HG03135 (cell line): Measurements from ENCODE around the gene SORCS2.

Experiments used
- ATAC-seq: cut with Tn5 transposase; IDR thresholded peaks from one replicate; pipeline ENCODE4 v1.9.1; 2021; ENCODE audit warnings: mild to moderate bottlenecking, moderate library complexity; ENCODE audit not compliant: unreplicated experiment

SORCS2 gene

DNA sequence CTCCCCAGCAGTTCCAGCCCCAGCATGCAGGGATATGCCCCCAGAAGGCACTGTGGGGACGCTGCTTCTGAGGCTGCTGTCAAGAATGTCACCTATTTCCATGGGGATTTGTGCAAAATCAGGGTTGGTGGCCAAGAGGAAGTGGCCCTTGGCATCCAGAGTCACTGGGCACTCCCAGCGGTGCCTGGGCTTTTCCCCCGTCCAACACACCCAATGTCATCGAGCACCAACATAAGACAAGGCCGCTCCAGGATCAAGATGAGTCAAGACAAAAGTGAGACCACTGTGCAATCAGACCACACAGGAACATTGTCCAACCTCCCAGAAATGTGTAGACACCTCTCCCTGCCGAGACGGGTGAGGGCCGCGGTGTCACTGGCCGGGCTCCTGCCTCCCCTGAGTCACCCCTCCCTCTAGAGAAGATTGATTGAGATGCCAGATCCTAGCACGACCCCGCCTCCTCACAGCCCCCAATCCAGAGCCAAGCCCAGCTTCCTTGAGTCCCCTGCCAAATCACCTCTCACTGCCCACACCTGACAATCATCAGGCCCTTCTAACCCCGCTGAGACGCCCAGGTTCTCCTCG, 553.1 kb downstream of the SORCS2 start:
- ATAC-seq: no peak

DNA sequence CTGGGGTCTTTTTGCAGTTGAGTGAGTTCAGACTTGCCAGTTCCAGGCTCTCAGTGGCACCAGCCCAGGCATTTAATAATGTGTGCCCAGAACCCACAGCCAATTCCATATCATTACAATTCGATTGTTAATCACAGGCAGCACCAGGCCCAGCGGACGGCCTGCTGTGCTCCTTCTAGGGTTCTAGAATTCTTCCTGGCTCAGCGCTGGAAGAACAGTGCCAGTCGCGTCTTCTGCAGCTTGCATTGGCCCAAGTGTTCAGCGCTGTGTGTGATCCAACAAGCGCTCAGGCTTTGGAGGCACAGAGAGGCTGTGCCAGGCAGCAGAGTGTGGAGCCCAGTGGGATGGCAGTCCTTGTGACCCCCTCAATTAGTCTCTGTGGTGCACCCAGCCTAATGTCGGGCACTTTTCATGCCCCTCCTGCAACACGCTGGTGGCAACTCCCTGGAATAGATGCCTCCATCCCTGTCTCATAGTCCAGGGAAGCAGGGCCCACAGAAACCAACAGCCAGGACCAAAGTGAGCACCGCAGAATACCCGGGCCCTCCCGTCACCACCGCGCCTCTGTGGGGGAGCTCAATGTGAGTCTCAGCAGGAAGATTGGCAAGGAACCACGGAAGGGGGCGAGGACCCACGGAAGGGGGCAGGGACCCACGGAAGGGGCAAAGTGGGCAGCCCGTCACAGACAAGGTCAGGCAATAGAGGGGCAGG, 554.2 kb downstream of the SORCS2 start:
- no peak for ATAC-seq

DNA sequence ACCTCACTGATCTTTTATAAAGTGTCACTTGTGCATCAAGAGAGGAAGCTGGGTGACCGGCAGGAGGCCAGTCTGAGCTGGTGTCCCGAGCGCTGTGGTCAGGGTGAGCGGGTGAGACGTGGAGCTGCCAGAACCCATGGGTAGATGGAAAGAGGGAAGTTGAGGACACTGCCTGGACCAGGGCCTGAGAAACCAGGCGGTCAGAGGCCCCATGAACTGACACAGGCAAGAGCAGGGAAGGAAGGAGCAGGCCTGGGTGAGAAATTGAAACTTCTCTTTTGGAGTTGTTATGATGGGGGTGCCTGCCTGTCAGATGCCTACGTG, 554.7 kb downstream of the SORCS2 start:
- no peak for ATAC-seq

DNA sequence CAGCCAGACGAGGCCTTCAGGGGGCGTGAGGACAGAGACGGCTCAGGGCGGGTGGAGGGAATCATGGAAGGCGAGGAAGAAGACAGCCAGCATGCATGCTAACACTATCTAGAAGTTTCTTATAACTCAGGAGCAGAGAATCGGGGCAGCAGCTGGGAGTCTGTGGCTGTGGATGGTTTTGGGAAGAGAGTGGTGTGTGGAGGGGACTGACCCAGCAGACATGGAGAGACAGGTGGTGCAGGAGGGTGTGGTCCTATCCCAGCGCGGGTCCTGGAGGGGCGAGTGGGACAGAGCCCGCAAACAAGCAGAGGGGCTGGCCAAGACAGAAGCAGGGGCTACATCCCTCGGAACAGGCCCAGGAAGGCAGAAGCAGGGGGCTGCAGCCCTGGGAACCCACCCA, 555.2 kb downstream of the SORCS2 start:
- ATAC-seq: no peak

DNA sequence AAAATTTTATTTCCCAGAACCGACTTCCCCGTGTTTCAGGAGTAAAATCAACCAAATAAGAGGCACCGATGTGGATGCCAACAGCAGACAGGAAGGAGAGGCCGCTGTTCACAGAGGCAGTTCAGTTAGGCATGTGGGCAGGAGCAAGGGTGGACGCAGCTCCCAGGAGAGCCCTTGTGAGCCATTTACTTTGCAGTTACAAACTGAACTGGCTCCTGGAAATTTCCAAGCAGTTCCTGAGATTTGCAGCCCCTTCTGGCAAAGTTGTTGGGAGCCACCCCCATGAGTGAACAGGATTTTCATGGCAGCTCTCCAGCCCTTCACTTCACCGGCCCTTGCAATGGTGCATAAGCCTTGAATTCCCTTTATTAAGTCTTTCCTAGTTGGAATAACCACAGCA, 558.2 kb downstream of the SORCS2 start:
- ATAC-seq: no peak

DNA sequence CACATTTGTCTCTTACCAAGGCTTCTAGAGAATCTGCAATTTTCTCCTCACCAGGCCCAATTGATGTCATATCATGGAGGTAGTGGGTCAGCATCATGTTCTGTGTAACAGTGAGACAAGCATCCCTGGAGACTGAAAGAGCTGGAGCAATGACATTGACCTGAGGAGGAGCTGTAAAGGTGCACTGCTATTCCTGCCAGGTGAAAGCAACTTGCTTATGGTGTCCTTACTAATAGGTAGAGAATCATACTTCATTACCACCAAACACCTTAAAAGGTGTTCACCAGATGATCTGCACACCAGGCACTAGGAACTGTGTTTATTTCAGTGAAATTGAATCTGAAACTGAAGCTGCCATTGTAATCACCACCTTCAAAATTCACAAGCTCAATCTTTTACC, 558.6 kb downstream of the SORCS2 start:
- ATAC-seq: no peak

DNA sequence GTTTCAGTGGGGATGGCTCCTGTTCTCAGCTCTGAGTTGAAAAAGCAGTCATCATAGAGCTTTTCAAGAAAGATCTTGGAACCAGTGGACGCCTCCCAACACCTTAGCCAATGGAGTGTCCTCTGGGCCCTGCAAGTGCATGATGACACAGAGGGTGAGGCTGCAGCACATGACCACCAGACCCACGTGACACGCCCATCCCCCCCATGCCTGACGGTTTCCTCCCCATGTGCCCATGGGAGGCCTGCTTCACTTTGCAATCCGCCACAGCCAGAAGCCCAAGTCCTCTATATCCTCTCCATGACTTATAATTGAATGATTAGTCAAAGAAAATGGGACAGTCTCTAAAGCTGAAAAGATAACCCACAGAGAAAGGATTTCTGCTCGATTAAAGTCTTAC, 560.3 kb downstream of the SORCS2 start:
- no peak for ATAC-seq

DNA sequence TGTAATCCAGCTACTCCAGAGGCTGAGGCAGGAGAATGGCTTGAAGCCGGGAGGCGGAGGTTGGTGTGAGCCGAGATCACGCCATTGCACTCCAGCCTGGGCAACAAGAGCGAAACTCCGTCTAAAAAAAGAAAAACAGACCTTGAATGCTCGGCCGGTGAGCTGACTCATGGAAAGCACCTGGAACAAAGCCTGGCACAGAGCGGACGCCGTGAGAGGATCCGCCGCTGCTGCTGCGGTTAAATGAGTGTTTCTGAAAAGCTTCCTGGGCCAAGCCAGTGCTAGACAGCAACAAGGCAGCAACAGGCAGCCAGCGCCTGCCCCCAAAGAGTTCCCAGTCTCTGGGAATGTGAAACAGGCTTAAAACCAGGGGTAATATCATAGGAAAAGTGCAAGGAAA, 560.9 kb downstream of the SORCS2 start:
- ATAC-seq: no peak

DNA sequence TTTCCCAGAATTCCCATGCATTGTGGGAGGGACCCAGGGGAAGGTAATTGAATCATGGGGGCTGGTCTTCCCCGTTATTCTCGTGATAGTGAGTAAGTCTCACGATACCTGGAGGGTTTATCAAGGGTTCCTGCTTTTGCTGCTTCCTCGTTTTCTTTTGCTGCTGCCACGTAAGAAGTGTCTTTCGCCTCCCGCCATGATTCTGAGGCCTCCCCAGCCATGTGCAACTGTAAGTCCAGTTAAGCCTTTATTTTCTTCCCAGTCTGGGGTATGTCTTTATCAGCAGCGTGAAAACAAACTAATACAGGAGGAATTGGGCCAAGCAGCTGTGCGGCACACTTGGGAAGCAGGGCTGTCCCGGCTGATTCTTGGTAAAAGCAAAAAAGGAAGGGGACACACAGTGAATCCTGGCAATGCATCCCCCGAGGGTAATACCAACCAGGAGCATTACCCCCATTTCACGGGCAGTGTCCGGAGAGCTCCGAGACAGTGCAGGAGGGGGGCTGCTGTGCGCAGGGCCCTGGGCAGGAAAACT, 561.7 kb downstream of the SORCS2 start:
- ATAC-seq: no peak

DNA sequence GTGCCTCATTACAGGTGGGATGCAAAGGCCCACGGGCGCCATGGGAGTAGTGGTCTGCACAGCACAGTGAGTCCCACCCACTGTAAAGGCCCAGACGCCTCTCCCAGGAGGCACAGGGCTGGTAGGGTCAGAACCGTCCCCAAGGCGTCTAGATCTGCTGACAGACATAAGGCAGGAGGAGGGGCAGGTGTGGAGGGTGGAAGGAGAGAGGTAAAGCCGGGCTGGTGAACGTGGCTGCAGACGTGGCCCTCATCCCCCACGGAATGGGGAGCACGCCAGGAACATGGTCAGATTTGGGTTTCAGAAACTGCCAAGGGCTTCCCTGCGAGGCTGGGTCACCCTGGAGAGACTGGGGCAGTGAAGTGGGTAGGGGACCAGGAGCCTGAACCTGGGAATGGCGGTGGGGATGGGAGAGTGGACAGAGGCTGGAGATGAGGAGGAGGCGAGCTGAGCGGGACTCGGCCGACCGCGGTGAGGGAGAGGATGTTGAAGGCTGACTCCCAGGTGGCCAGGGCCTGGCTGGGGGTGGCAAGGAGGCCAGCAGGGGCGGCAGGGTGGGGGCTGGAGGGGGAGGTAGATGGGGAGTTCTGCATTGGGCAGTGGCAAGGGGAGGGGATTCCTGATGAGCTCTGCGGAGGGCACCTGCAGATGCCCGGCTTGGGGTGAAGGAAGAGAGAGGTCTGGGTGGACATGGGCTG, 562.4 kb downstream of the SORCS2 start:
- no peak for ATAC-seq

DNA sequence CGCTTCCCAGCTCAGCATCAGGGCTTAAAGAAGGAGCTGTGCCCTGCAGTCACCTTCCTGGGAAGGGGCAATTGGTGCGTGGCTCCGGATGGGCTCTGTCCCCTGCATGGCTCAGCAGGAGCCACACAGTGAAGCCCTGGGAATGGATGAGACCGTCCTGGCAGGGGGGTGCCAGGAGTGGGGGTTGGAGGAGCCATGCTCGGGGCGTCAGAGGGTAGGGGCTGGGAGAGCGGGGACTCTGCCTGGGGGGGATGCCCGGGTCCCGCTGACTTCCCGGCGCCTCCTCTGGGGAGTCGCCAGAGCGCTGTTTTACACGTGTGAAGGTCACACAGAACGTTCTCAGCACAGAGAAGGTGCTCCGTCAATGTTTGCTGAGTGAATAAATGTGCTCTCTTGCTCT, 563.2 kb downstream of the SORCS2 start:
- ATAC-seq: no peak

DNA sequence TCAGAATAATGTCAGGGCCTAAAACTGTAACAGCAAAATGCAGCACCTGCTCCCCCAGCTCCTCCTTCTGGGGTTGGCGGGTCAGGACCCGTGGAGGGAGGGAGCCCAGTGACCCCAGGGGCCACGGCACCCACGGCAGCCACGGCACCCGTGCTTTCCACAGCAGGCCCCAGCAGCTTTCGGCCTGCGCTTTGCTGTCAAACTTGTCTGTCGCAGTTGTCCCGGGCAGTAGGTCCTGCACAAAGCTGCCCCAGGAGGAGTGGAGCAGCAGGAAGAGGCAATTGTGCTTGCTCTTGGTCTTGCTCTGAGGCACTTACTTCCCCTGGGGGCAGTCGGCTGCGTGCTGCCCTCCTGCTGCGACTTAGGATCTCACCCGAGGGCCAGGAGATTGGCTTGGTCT, 563.7 kb downstream of the SORCS2 start:
- no peak for ATAC-seq

DNA sequence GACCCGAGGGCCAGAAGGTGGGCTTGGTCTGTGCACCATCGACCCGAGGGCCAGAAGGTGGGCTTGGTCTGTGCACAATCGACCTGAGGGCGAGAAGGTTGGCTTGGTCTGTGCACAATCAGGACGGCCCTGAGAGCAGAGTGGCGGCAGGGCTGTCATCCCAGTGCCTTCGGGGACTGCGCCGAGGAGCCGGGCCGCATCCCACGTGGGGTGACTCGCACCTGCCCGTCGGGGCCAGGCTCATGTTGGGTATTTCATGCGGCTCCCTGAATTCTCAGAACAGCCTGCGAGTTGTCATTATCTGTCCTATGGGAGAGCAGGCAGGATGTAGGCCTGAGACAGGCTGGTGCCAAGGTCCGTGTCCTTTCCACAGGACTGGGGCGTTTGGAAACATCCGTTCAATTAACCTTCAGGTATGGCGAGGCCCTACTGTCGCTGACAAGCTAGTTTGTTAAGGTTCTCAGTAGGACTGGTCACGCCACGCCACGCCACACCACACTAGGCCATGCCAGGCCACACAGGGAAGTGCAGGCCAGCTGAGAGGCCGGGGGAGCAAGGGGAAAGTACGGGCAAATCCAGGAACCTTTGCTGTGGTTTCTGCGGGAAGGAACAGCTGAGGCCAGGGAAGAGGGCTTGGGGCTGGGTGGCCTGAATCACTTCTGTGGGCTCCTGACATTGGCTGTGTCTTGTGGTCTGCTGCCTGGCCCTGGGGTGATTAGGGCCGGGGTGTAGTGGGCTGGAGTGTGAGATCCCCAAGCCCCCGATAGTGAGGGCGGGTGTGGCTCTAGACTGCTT, 564.4 kb downstream of the SORCS2 start:
- no peak for ATAC-seq

DNA sequence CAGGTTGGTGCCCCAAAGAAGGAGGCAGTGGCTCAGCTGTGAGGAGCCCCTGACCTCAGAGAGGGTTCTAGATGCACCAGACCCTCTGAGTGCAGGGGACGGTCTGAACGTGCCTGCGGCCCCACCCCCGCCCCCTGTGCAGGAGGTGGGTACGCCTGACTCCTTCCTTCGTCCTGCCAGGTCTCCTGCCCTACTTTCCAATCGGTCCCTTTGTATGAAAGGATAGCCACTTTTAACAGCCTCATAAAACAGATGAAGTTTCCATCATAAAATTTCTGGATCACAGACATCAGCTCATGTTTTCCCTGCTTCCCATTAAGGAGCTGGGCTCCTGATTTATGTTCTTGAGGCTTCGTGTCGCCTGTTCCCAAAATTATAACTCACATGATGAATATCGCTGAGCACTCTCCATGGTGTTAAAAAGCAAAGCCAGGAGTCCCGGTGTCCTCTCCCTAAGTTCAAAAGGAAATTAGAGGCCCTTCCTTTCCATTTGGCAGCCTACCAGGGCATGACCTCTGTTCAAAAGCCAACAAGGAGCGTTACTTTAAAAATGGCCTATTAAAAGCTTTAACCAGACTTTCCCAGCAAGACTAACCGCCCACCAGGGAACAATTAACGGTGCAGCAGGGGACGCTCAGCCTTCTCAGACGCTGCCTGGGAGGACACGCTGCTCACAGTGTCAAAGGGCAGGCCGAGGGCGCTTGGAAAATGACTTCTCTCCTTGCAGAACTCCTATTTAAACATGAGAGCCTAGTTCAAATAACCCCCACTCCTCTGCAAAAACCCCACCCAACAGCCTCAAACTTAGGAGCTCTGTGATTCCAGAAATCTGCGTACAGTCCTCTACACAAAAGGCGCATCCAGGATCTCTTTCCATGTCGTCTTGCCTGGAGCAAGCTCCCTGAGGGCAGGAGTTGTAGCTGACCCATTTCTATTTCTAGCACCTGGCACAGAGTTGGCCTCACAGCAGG, 565.4 kb downstream of the SORCS2 start:
- no peak for ATAC-seq

DNA sequence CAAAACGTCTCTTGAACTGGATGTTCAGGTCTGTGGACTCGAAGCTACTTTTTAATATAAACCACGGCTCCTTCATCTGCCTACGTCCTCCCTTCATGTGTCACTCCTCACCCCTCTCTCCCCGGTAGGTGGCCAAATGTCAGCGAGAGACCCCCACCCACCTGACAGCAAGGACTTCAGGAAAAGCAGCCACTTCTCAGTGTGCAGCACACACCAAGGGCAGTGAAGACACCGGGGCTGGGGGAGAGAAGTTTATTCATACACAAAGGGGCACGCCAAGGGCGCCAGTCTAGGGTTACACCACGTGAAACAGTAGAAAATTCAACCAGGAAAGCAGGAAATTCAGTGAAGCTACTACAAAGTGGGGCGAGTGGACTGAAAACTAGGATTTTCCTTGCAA, 566.1 kb downstream of the SORCS2 start:
- ATAC-seq: no peak

DNA sequence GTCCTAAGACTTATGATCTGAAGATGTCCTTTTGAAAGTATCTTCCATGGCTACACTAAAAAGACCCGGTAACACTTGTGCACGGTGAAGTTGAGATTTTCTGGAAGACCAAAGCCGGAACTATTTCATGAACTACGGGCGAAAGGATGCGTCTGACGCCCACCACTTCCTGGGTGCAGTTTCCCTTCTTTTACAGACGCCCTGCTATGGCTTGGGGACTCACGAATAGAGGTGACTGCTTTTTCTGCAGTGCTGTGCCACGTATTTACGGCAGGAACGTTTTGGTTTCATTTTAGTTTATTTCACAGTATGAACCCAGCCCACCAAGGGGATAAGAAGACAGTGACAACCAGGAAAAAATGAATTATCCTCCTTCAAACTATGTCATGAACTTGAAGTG, 566.9 kb downstream of the SORCS2 start:
- ATAC-seq: no peak

DNA sequence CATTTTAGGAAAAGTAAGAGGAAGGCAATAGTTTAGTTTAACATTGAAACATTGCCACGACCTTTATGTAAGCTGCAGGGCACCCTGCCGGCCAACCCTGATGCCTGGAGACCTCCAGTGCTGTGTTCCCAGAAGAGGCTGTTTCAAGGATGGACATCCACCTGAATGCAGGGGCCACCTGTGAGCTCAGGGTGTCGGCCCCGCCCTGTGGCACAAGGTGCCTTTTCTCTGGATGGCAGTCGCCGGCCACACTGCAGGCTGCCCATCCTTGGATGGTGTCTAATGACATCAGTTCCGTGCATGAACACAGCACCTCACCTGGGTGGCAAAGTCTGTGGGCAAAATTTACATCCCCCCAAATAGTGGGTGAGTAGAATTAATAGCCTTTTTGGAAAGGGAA, 567.3 kb downstream of the SORCS2 start:
- no peak for ATAC-seq

DNA sequence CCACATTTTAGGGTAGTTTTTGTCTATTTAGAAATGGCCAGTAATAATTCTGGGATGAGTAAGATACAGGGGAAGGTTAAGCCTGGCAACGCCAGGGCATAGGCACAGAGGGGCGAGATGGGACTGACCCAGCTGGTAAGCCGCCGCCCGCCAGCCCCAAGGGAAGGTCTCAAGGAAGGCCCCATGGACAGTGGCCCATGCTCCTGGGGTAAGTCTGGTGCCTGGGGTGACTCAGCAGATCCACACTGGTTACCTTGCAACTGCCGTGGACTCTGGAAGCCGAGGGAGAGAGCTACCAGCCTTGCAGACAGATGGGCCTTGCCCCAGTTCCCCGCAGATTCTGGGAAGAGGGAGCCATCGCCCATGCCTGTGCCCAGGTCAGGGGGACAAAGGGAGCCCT, 567.9 kb downstream of the SORCS2 start:
- no peak for ATAC-seq

DNA sequence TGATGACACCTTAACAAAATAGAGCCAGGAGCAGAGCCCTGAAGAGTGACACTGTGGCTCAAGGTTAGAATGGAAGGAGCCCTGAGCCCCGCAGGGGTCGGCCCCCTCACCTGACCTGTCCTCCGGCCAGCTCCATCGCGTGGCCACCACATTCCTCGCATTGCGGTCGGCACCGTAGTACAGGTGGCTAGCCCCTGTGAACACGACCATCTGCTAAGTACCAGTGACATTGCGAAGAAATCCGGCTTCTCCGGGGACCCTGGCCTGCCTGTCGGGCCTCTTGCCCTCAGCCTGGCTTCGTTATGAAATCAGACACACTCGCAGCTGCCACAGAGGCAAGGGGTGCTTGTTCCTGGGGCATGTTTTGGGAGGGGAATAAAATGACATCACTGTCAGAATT, 568.4 kb downstream of the SORCS2 start:
- ATAC-seq: no peak

DNA sequence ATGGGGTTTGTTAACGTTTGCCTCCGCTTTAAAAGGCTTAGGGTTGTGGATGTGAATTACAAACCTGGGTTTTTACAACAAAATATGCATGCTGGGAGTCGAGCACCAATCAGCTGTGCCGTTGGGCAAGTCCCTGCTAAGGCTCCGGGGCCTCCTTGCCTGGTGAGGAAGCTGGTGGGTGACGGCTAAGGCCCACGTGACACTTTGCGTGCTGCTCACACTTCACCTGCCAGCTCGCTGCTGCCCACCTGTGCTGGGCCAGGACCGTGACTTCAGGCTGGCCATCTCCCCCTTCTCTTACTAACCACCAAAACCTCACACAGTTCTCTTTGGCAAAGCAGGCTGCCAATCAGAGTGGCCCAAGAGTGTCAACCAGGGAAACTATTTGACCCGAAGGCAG, 569.0 kb downstream of the SORCS2 start:
- ATAC-seq: no peak
